ENCODE measurements around the gene PAPSS2.

Gene PAPSS2

DNA sequence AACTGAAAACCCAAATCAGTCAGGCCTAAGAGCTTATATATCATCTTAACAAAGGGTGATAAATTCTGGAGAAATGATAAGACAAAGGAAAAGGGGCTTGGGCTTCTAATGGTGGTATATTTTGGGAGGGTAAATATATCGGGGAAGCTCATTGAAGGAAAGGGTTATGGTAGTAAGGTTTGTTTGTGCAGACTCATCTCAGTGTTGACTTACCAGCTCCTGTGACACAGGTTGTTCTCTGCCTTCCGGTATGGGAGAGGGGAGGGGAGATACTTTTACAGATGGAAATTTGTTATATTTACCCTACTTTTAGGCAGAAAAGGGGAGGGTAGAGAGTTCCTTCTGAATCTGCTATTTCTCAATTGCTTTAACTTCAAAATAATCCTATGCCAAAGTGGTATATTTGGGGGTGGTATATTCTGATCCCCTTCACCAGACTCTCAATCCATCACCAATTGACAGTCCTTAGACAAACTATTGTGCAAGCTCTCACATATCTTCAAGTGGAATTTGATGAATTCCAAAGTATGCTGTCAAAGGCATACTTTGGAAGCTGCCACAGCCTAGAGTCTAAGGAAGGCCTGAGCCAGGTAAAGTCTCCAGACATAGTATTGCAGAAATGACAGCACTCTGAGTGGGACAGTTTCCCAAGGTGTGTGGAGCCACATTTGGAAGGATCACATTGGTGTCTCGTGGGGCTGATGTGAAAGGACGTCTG, 13.3 kb upstream of the PAPSS2 start:
- H2AFZ ChIP-seq: no peak overlapping the region
- H3K4me1 ChIP-seq: no peaks in the 10 kb centered on the region
- no peaks in the 10 kb centered on the region for H3K36me3 ChIP-seq (ENCODE audit: control insufficient read depth, insufficient read depth, low read length)
- H3K4me2 ChIP-seq (ENCODE audit: low read length): no peak overlapping the region
- TF ChIP-seq, protein P1, sequence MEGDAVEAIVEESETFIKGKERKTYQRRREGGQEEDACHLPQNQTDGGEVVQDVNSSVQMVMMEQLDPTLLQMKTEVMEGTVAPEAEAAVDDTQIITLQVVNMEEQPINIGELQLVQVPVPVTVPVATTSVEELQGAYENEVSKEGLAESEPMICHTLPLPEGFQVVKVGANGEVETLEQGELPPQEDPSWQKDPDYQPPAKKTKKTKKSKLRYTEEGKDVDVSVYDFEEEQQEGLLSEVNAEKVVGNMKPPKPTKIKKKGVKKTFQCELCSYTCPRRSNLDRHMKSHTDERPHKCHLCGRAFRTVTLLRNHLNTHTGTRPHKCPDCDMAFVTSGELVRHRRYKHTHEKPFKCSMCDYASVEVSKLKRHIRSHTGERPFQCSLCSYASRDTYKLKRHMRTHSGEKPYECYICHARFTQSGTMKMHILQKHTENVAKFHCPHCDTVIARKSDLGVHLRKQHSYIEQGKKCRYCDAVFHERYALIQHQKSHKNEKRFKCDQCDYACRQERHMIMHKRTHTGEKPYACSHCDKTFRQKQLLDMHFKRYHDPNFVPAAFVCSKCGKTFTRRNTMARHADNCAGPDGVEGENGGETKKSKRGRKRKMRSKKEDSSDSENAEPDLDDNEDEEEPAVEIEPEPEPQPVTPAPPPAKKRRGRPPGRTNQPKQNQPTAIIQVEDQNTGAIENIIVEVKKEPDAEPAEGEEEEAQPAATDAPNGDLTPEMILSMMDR (IDR thresholded peaks at IDR 0.05): no peak
- no peaks in the 10 kb centered on the region for H3K9me3 ChIP-seq (ENCODE audit: control insufficient read depth, low read length)
- H3K4me3 ChIP-seq (ENCODE audit: low read depth, low read length): no peak overlapping the region
- no peaks in the 10 kb centered on the region for H3K79me2 ChIP-seq
- no peak overlapping the region for H3K27ac ChIP-seq
- no peak overlapping the region for H3K9ac ChIP-seq
- no peaks in the 10 kb centered on the region for H3K27me3 ChIP-seq (ENCODE audit: control insufficient read depth, insufficient read depth, low read length)

DNA sequence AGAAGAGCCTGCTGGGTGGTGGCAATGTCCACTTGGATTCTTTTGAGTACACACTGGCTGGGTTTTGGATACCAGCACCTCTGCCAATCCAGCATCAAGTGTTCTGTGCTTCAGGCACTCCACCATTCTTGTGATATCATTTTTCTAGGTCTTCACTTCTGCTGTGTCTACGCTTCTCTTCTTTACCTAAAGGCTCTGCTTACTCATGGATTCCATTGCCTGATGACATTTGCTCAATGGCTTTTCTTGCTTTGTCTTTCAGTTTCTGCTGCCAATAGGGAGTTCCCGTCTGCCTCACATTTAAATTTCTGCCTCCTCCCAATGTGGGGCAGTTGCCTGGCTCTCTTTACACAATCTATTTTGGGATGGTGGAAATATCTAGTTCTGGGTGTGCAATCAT, 12.7 kb upstream of the PAPSS2 start:
- Histone ChIP-seq H3K4me1 (no peaks in the 10 kb centered on the region), H3K27ac (no peak overlapping the region), H3K27me3 (ENCODE audit: control insufficient read depth, insufficient read depth, low read length) (no peaks in the 10 kb centered on the region), H3K4me2 (ENCODE audit: low read length) (no peak overlapping the region), H3K9ac (no peak overlapping the region), H3K9me3 (ENCODE audit: control insufficient read depth, low read length) (no peaks in the 10 kb centered on the region), H2AFZ (no peak overlapping the region), H3K4me3 (ENCODE audit: low read depth, low read length) (no peak overlapping the region), H3K36me3 (ENCODE audit: control insufficient read depth, insufficient read depth, low read length) (no peaks in the 10 kb centered on the region), H3K79me2 (no peaks in the 10 kb centered on the region)
- TF ChIP-seq, protein P1 (IDR thresholded peaks at IDR 0.05): no peak

DNA sequence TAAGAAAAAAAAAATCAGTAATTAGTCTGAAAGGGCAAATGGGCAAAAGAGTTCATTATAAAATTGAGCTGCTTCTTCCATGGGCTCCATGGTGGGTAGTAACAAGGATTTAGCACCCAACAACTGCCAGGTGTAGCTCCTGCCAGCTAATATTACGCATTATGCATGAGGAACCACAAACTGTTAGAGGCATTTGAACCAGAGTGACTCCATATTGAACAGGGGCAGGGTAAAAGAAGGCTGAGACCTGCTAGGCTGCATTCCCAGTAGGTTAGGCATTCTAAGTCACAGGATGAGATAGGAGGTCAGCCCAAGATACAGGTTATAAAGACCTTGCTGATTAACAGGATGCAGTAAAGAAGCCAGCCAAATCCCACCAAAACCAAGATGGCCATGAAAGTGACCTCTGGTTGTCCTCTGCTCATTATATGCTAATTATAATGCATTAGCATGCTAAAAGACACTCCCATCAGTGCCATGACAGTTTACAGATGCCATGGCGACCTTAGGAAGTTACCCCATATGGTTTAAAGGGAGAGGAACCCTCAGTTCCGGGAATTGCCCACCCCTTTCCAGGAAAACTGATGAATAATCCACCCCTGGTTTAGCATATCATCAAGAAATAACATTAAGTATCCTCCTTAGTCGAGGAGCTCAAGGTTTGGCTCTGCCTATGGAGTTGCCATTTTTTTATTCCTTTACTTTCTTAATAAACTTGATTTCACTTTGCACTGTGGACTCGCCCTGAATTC, 8.7 kb upstream of the PAPSS2 start:
- Histone ChIP-seq H2AFZ (no peak overlapping the region), H3K79me2 (no peaks in the 10 kb centered on the region), H3K4me3 (ENCODE audit: low read depth, low read length) (no peak overlapping the region), H3K9ac (no peak overlapping the region), H3K36me3 (ENCODE audit: control insufficient read depth, insufficient read depth, low read length) (no peaks in the 10 kb centered on the region), H3K27ac (no peak overlapping the region), H3K27me3 (ENCODE audit: control insufficient read depth, insufficient read depth, low read length) (no peaks in the 10 kb centered on the region), H3K4me1 (no peaks in the 10 kb centered on the region), H3K4me2 (ENCODE audit: low read length) (no peak overlapping the region), H3K9me3 (ENCODE audit: control insufficient read depth, low read length) (no peaks in the 10 kb centered on the region)
- TF ChIP-seq, protein P1 (IDR thresholded peaks at IDR 0.05): no peak

DNA sequence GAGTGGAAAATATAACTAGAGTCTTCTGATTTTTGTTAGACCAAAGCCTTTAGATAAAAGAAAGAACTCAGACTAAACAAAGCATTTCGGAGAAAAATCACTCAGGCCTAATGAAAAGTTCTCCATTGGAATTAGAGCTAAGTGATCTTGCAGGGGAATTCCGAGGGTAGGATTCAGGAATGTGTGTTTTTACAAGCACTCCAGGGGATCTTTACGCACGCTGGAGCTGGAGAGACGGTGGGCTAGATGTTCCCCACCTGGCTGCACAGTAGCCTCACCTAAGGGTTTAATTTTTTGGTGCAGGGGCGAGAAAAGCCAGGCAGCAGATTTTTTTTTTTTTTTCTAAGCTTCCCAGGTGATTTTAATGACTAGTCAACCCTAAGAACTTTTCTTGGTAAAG, 7.9 kb upstream of the PAPSS2 start:
- Histone ChIP-seq H3K9ac (no peak overlapping the region), H3K4me1 (no peaks in the 10 kb centered on the region), H3K79me2 (no peaks in the 10 kb centered on the region), H2AFZ (no peak overlapping the region), H3K36me3 (ENCODE audit: control insufficient read depth, insufficient read depth, low read length) (no peaks in the 10 kb centered on the region), H3K27me3 (ENCODE audit: control insufficient read depth, insufficient read depth, low read length) (no peaks in the 10 kb centered on the region), H3K4me3 (ENCODE audit: low read depth, low read length) (no peak overlapping the region), H3K9me3 (ENCODE audit: control insufficient read depth, low read length) (no peaks in the 10 kb centered on the region), H3K27ac (no peak overlapping the region), H3K4me2 (ENCODE audit: low read length) (no peak overlapping the region)
- TF ChIP-seq, protein P1 (IDR thresholded peaks at IDR 0.05): no peak

Data from parathyroid adenoma (tissue), 2 donors.